ENCODE measurements around the gene OCLN.
"Not testable (repeated sequence)": the region's sequence is repeated elsewhere in the genome, so short reads cannot be mapped to it uniquely, and the experiment has no call there.

OCLN gene

DNA sequence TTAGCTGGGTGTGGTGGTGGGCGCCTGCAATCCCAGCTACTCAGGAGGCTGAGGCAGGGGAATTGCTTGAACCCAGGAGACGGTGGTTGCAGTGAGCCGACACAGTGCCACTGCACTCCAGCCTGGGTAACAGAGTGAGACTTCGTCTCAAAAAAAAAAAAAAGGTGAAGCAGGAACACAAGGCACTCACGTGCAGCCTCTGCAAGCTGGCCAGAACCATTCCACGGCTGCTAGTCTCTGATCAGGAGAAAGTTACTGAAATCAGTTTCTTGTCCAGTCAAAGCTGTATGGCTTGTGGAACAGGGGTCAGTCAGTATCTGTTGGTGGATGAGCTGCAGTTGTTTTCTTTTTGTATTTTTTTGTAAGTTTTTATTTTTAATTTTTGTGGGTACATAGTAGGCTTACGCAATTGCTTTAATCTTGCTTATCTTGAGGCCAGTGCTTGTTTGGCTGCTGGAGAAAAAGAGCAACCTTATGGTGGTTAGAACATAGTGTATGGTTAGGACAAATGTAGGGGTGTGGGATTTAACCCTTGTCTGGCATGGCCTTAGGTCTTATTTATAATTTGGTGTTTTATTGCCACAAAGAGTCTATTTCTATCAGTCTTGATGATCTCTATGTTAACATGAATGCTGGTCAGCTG is 34.7 kb downstream of the OCLN start:
- in situ Hi-C loops (cut with HindIII; ENCODE audit: low sequenced_read_pairs) = no loop called here

DNA sequence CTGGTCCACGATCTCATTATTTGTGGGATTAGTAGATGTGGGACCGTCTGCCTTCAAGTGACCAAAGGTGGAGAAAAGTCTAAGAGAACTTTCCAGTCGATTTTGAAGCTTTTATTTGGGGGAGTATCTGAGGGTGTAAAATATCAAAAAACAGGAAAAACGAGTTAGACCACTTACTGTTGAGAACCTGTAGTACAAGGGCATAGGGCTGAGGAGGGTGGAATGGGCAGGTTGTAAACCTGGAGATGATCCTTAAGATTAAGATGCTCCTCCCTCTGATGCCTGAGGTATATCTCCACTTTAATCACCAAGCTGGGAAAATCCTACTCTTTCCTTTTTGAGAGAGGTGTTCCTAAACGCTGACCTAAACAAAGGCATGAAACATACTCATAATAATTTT is 35.4 kb downstream of the OCLN start:
- in situ Hi-C loops (cut with HindIII; ENCODE audit: low sequenced_read_pairs) = no loop called here

GRCh38 chr5:69528609-69529008 is 36.0 kb downstream of the OCLN start:
- in situ Hi-C loops (cut with HindIII; ENCODE audit: low sequenced_read_pairs) = no loop called here

- in situ Hi-C loops (cut with HindIII; ENCODE audit: low sequenced_read_pairs) = no loop called here
These were observed 38.2 kb downstream of the OCLN start for GRCh38 chr5:69530561-69531405.

GRCh38 chr5:69531406-69531801 is 38.8 kb downstream of the OCLN start:
- in situ Hi-C loops (cut with HindIII; ENCODE audit: low sequenced_read_pairs) = no loop called here

DNA sequence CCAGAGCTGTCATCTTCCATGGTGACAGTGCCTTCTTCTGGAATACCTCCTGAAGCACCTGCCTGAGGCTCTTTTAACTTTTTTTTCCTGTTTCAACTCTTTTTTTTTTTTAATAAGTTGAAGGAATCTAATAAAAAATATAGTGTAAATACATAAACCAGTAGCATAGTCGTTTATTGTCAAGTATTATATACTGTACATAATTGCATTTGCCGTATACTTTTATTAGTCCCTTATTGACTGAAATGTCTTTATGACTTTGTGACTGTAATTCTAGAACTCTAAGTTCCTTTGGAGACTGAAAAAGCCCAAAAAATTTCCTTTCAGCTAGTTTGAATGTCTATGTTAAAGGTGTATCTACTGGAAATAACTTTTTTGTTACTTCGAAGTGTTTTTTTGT is 45.3 kb downstream of the OCLN start:
- in situ Hi-C loops (cut with HindIII; ENCODE audit: low sequenced_read_pairs) = not testable (repeated sequence)

DNA sequence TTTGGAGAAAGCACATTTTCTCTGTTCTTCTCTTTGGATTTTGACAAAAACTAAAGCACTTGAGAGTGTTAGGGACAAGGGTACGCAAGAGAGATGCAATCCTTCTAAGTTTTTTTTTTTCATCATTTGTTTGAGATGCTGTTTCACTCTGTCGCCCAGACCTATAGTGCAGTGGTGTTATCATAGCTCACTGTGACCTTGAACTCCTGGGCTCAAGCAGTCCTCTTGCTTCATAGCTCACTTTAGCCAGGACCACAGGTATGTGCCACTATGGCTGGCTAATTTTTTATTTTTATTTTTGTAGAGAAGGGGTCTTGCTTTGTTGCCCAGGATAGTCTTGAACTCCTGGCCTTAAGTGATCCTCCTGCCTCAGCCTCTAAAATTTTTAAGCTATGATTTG is 46.1 kb downstream of the OCLN start:
- in situ Hi-C loops (cut with HindIII; ENCODE audit: low sequenced_read_pairs) = not testable (repeated sequence)

- in situ Hi-C loops (cut with HindIII; ENCODE audit: low sequenced_read_pairs) = not testable (repeated sequence)
These were observed 48.8 kb downstream of the OCLN start for GRCh38 chr5:69541347-69541746.

DNA sequence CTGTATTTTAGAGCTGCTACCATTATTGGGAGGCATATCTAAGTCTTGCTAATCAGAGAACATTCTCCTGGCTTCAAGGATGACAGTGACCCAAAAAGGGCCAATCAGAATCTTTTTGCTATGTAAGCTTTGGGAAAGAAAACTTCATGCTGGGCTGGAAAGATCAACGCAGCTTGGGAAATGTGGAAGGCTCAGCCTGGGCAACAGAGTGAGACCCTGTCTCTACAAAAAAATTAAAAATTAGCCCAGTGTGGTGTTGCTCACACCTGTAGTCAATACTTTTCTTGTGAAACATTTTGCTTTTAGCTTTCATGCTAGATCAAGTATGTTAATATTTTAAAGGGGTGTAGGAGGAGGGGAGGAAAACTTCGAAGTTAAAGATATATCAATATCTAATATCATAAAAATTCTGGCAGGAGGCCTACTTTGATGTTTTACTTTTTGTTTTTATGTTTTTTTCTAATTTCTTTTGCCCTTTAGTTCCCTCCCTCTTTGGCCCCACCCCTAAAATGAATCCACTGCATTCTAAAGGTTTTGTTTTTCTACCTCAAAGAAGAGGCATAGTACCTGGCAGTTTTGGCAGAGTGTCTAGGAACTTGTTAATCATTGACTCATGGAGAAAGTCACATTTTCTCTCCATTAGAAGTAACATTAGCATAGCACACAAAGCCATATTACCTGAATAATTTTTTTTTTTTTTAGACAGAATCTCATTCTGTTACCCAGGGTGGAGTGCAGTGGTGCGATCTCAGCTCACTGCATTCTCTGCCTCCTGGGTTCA is 50.4 kb downstream of the OCLN start:
- in situ Hi-C loops (cut with HindIII; ENCODE audit: low sequenced_read_pairs) = not testable (repeated sequence)

GRCh38 chr5:69544602-69545001 is 52.0 kb downstream of the OCLN start:
- in situ Hi-C loops (cut with HindIII; ENCODE audit: low sequenced_read_pairs) = not testable (repeated sequence)

- in situ Hi-C loops (cut with HindIII; ENCODE audit: low sequenced_read_pairs) = not testable (repeated sequence)
These were observed 67.3 kb downstream of the OCLN start, which contains the start of gene GTF2H2C for GRCh38 chr5:69559908-69560330. Gene GTF2H2C, plus strand, starts transcription at chr5:69560191. Its CDS starts 4,942 bp downstream, at chr5:69565133.

GRCh38 chr5:69560587-69561431 is 68.2 kb downstream of the OCLN start:
- in situ Hi-C loops (cut with HindIII; ENCODE audit: low sequenced_read_pairs) = not testable (repeated sequence)

GRCh38 chr5:69566172-69566571 is 73.6 kb downstream of the OCLN start:
- in situ Hi-C loops (cut with HindIII; ENCODE audit: low sequenced_read_pairs) = not testable (repeated sequence)

DNA sequence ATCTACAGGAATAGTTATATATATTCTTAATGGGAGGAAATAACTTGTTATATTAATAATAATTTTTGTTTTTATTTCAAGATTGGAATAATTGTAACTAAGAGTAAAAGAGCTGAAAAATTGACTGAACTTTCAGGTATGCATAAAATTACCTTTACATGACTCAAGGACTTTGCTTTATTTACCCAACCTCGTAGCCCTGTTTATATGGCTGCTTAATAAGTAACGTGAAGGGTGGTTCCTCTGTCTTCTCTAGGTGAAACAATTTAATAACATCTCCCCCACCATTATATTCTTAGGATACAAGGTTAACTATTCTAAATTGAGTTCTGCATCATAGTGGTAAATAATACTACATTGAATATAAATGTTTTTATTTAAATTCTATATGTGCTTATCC is 75.5 kb downstream of the OCLN start:
- in situ Hi-C loops (cut with HindIII; ENCODE audit: low sequenced_read_pairs) = not testable (repeated sequence)

DNA sequence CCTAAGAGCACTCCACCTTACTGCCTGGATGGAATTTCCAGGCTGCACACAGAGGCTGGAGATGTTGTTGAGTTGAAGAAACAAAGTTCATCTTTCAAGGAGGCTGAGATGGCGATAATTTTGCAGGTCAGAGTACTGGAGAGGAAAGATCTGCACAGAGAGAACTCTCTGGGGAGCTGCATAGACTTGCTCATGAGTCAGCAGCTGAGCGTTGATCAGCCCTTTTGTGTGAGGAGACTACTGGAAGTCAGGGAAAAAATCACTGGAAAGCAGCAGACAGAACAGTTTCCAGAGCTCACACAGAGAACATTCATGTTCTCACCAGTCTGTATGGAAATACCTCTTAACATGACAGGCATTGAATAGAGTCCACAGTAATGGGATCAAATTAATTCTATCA is 90.8 kb downstream of the OCLN start:
- in situ Hi-C loops (cut with HindIII; ENCODE audit: low sequenced_read_pairs) = not testable (repeated sequence)

GRCh38 chr5:69596114-69596840 is 103.7 kb downstream of the OCLN start:
- in situ Hi-C loops (cut with HindIII; ENCODE audit: low sequenced_read_pairs) = not testable (repeated sequence)

DNA sequence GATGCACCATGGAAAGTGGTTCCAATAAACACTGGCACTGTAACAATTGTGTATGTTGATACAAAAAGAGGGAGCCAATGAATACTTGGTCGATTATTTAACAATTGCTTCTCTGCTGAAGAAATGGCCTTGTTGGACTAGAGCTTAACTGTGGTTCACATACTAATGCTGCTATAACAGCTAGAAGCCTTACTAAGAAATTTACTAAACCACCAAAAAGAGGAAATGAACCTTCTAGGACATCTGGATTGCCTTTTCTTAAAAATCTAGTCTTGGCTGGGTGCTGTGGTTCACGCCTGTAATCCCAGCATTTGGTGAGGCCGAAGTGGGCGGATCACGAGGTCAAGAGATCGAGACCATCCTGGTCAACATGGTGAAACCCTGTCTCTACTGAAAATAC is 109.4 kb downstream of the OCLN start:
- in situ Hi-C loops (cut with HindIII; ENCODE audit: low sequenced_read_pairs) = not testable (repeated sequence)

DNA sequence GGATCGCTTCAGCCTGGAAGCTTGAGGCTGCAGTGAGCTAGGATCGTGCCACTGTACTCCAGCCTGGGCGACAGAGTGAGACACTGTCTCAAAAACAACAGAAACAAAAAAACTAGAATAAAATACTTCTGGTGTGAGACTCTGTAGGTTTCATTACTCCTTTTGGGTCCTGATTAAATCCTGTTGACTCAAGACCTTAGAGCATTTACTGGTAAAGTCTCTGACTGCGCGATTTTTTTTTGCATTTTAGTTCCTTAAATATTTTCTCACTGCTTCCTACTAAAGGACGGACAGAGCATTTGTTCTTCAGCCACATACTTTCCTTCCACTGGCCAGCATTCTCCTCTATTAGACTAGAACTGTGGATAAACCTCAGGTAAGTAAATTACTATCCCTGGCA is 114.2 kb downstream of the OCLN start:
- in situ Hi-C loops (cut with HindIII; ENCODE audit: low sequenced_read_pairs) = not testable (repeated sequence)

Data from endothelial cell of hepatic sinusoid (primary cell).